Lower leg skin (tissue), 4 donors: ENCODE data around the gene TMEM9. TPM values are rescaled to one million over a fixed set of nuclear protein-coding genes. Genes with fewer than 3 reads are reported as not detected.

Experiments
- total RNA-seq, 4 donors: library from RNA; depleted of rRNA; stranded (reverse); fragments of >200 nt; gene quantifications; one replicate each; pipeline ENCODE4 v1.1.0, GENCODE V29; 2016

Gene TMEM9
- total RNA-seq, 4 donors from 2014 or later: 32.3 to 48.5 (median 45.9) TPM

Other genes starting within 250 kb of the TMEM9 start
- gene KIF21B, start 130.8 kb downstream of the TMEM9 start, total RNA-seq: 1 to 10 TPM in 2 of 4 donors, under 1 TPM in 2; 0.38 to 1.6 (median 1.0) TPM
- gene CACNA1S, start 42.0 kb downstream of the TMEM9 start, total RNA-seq: under 1 TPM in 1 of 4 donors, not detected in 3; 0.04 TPM
- not detected for gene ASCL5, start 27.3 kb downstream of the TMEM9 start, total RNA-seq
- gene IGFN1, start 36.4 kb upstream of the TMEM9 start, total RNA-seq: under 1 TPM in 1 of 4 donors, not detected in 3; 0.32 TPM
- gene PKP1, start 129.0 kb upstream of the TMEM9 start, total RNA-seq: 1,000 to 10,000 TPM in 1 of 4 donors, 100 to 1,000 TPM in 3; 928 to 1,274 (median 961) TPM
- gene TNNT2, start 223.2 kb upstream of the TMEM9 start, total RNA-seq: 10 to 100 TPM in 3 of 4 donors, 1 to 10 TPM in 1; 6.6 to 28.3 (median 20.5) TPM
- gene LAD1, start 244.8 kb upstream of the TMEM9 start, total RNA-seq: 100 to 1,000 TPM; 271 to 336 (median 291) TPM